ENCODE results near the gene NPPC.

The NPPC gene

GRCh38 chr2:231928901-231929725 is 2.9 kb upstream of the NPPC start:
- Histone ChIP-seq H3K79me2 (ENCODE audit: control insufficient read depth, low read length) (no peaks in the 10 kb centered on the region), H3K4me1 (ENCODE audit: control insufficient read depth, low read length) (peaks cover 43% of the 10 kb centered on the region), H4K20me1 (ENCODE audit: control insufficient read depth, insufficient read depth, low read depth, low read length) (peaks cover 4% of the 10 kb centered on the region), H3K9me2 (replicated peaks; ENCODE audit: control insufficient read depth, low read length) (no peaks in the 10 kb centered on the region), H3K27me3 (ENCODE audit: control insufficient read depth, low read length) (peaks cover 61% of the 10 kb centered on the region), H3K4me2 (ENCODE audit: low read length) (no peak overlapping the region), H3K27ac (ENCODE audit: low read depth, low read length) (no peak overlapping the region), H3K36me3 (ENCODE audit: control insufficient read depth, low read length) (no peaks in the 10 kb centered on the region), H3F3A (ENCODE audit: control insufficient read depth, insufficient read depth) (no peaks in the 10 kb centered on the region), H3K9me3 (ENCODE audit: control insufficient read depth, insufficient read depth, low read length) (no peaks in the 10 kb centered on the region), H3K4me3 (ENCODE audit: low read length) (no peak overlapping the region)
- no peak for TF ChIP-seq CTCF (IDR thresholded peaks at IDR 0.05; ENCODE audit: low read depth, low read length, poor library complexity, severe bottlenecking)
- TF ChIP-seq EZH2phosphoT487 (IDR thresholded peaks at IDR 0.05; ENCODE audit: borderline replicate concordance, low read length) = no peak

DNA sequence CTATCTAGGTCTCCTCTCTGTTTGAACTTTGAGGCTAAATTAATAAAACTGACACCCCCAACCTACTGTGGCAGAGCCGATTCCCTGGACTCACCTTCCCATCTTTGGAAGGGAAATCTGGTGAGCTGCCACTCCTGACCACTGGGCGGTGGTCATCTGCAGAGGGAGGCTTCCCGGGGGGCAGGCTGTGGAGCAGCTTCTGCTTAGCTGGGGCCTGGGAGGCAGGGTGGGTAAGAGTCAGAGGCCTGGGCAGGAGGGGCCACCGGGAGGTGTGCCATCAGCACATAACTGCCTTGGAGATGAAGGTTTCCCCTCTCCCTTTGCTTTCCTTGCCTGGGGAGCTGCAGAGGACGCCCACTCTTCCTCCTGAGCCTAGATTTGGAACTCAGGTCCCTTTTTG is 2.3 kb upstream of the NPPC start:
- Histone ChIP-seq H3K27me3 (ENCODE audit: control insufficient read depth, low read length) (peaks cover 67% of the 10 kb centered on the region), H3K4me3 (ENCODE audit: low read length) (no peak overlapping the region)

DNA sequence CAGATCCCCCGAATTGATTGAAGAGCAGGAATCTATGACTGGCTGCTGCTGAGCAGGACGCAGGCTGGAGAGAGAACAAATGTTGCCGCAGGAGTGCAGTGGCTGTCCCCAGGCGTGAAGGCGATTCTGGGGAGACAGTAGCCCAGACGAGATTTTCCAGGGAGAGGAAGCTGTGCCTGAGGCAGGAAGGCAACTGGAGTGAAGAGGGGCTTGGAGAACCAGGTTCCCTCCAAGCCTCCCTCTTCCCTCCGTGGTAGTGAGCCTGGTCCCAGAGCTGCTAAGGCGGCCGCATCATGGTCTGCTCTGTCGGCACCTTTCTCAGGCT is 1.3 kb upstream of the NPPC start:
- TF ChIP-seq EZH2phosphoT487 (IDR thresholded peaks at IDR 0.05; ENCODE audit: borderline replicate concordance, low read length) (no peak), CTCF (IDR thresholded peaks at IDR 0.05; ENCODE audit: low read depth, low read length, poor library complexity, severe bottlenecking) (no peak)

More for the DNA sequence above, 2.3 kb upstream of the NPPC start:
- Histone ChIP-seq H3K4me1 (ENCODE audit: control insufficient read depth, low read length) (peaks cover 36% of the 10 kb centered on the region), H3F3A (ENCODE audit: control insufficient read depth, insufficient read depth) (no peaks in the 10 kb centered on the region), H3K36me3 (ENCODE audit: control insufficient read depth, low read length) (no peaks in the 10 kb centered on the region), H3K27ac (ENCODE audit: low read depth, low read length) (no peak overlapping the region), H3K4me2 (ENCODE audit: low read length) (no peak overlapping the region), H3K9me3 (ENCODE audit: control insufficient read depth, insufficient read depth, low read length) (no peaks in the 10 kb centered on the region), H3K9me2 (replicated peaks; ENCODE audit: control insufficient read depth, low read length) (no peaks in the 10 kb centered on the region), H4K20me1 (ENCODE audit: control insufficient read depth, insufficient read depth, low read depth, low read length) (peaks cover 4% of the 10 kb centered on the region), H3K79me2 (ENCODE audit: control insufficient read depth, low read length) (no peaks in the 10 kb centered on the region)
- TF ChIP-seq EZH2phosphoT487 (IDR thresholded peaks at IDR 0.05; ENCODE audit: borderline replicate concordance, low read length) = no peak
- no peak for TF ChIP-seq CTCF (IDR thresholded peaks at IDR 0.05; ENCODE audit: low read depth, low read length, poor library complexity, severe bottlenecking)

More for the DNA sequence above, 1.3 kb upstream of the NPPC start:
- Histone ChIP-seq H3K4me3 (ENCODE audit: low read length) (no peak overlapping the region), H3K79me2 (ENCODE audit: control insufficient read depth, low read length) (no peaks in the 10 kb centered on the region), H3K4me1 (ENCODE audit: control insufficient read depth, low read length) (peaks cover 27% of the 10 kb centered on the region), H3K36me3 (ENCODE audit: control insufficient read depth, low read length) (no peaks in the 10 kb centered on the region), H4K20me1 (ENCODE audit: control insufficient read depth, insufficient read depth, low read depth, low read length) (peaks cover 4% of the 10 kb centered on the region), H3K27ac (ENCODE audit: low read depth, low read length) (no peak overlapping the region), H3K4me2 (ENCODE audit: low read length) (no peak overlapping the region), H3K9me3 (ENCODE audit: control insufficient read depth, insufficient read depth, low read length) (no peaks in the 10 kb centered on the region), H3K9me2 (replicated peaks; ENCODE audit: control insufficient read depth, low read length) (no peaks in the 10 kb centered on the region), H3F3A (ENCODE audit: control insufficient read depth, insufficient read depth) (no peaks in the 10 kb centered on the region), H3K27me3 (ENCODE audit: control insufficient read depth, low read length) (peaks cover 72% of the 10 kb centered on the region)
